ENCODE measurements around the gene C22orf15.

Gene C22orf15

DNA sequence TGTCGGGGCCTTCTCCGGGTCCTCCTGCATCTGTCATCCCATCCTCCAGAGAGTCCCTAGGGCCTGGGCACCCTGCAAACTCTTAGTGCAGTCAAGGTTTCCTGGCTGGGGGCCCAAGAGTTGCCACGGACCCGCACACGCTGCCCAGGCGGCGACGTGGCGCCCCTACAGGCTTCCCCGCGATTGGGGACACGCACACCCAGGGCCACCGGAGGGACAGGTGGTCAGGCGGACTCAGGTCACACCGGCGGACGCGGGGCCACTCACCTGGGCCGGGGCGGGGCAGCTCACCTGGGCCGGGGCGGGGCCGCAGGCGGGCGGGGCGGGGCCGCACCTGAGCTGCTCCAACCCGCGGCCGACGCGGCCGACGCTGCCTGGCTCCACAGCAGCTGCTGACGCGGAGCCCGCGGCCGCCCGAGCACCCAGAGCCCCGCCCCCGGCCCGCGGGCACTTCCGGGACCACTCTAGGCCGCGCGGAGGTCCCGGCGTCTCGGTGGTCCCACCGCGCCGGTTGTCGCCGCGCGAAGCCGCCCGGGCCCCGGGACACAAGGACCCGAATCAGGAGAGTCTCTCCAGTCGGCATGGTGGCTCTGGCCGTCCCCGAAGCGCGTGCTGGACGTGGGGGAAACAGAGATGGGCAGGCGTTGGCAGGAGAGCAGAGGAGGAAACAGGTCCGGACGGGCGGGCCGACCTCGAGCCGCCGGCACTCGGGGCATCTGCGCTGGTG is 11.9 kb upstream of the C22orf15 start, which contains the start of gene ZNF70:
Gene ZNF70, minus strand, starts transcription at position 399 of the 727 bp plus-strand sequence. CDS start 5,972 bp downstream, outside the sequence.
- peak; percentile 82 for DNase-seq

- DNase-seq: peak; percentile 35
These were observed 11.3 kb upstream of the C22orf15 start for GRCh38 chr22:23751441-23751996.

DNA sequence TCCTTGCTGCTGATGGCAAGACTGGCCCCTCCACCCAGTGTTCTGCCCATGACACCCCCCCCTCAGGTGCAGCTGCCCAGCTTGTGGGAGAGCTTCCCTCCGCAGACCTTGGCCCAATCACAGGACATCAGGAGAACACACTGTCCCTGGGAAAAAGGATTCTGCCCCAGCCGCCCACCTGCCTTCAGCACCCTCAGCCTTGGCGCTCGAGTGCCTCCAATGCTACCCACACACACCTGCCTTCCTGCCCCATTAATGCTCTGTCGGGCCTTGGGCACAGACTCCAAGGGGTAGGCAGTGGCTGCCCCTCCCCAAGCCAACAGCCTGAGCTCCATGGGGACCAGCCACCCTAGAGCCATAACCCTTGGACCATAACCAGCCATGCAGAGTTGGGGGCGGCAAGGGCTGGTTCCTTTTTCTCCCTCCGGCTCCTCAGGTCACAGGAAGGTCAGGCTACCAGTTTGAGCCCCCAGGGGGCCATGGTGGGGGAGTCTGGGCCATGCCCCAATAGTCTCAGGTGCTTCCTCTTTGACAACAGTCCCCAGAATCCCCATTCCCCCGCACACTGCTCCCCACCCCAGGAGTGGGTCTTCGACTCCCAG is 10.6 kb upstream of the C22orf15 start:
- no peak for DNase-seq

DNA sequence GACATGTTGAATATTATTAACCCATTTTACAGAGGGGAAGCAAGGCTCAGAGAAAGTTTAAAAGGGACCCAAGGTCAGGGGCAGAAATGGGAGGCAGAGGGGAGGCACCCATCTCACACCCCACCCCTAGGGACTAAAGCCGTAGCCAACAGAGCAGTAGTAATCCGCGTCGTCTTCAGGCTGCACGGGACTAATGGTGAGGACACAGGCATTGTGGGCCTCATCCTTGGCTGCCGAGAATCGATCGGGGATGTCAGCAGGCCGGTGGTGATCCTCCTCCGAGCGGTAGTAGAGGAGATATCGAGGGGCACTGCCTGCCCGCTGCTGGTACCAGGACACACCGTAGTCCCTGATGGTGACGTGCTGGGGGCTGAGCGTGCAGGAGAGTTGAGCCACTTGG is 10.0 kb upstream of the C22orf15 start:
- DNase-seq: no peak

DNA sequence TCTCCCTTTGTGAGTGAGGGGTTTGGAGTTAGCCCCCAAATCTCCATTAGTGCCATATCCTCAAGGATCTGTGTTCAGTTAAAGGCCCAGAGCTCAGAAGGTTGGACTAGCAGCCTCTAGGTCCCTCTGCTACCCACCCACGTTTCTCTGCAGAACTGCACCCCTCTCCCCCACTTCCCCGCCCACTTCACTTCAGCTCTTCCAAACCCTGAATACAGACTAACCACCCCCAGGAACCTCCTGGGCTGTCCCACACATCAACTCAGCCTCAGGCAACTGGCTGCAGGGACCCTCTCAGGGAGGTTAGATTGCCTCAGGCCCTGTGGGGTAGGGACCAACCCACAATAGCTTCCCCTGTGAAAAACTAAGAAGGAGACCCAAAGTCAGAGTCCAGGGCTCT is 9.4 kb upstream of the C22orf15 start:
- DNase-seq: no peak

DNA sequence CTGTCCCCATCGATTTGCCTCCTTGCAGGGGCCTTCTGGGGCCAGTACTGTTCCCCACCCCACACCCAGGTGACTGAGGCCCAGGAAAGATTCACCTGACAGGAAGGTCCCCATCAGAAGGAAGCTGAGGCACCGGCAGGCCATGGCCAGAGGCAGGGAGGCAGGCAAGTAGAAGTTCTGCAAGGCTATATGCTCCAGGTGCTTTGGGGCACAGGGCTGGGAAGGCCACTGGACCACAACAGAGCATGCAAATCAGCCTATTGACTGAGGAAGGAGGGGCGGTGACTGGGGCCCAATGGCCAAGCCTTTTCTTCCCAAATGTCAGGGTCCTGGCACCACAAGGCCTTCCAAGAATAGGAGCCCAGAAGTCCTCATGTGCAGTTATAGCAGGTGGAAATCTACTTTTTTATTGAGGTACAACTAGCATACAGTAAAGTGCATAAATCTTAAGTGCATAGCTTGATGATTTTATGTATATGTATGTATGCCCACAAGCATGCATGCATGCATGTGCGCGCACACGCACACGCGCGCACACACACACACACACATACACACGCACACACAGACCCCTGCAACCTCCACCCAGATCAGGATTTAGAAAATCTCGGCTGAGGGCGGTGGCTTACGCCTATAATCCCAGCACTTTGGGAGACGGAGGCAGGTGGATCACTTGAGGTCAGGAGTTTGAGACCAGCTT is 8.4 kb upstream of the C22orf15 start, which contains the start of gene VPREB3:
Gene VPREB3, minus strand, starts transcription at position 206 of the 700 bp plus-strand sequence. Its CDS starts 62 bp downstream, at position 144.
- no peak for DNase-seq

DNA sequence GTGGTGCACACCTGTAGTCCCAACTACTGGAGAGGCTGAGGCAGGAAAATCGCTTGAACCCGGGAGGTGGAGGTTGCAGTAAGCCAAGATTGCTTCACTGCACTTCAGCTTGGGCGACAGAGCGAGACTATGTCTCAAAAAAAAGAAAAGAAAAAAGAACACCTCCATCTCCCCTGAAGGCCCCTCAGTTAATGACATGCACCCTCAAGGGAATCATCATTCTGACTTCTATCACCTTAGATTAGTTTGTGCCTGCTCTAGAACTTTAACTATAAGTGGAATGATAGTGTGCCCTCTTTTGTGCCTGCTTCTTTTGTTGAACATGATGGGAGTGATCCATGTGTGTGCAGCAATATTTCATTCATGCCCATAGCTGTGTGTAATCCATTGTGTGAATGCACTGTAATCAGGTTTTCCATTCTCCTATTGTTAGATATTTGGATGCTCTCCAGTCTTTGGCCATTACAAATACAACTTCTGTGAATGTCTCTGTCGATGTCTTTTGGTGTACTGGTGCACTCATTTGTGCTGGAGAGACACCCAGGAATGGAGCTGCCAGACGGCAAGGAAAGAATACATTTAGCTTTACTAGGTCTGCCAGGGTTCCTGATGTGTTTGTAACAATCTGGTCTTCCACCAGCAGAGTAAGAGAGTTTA is 7.7 kb upstream of the C22orf15 start:
- no peak for DNase-seq

DNA sequence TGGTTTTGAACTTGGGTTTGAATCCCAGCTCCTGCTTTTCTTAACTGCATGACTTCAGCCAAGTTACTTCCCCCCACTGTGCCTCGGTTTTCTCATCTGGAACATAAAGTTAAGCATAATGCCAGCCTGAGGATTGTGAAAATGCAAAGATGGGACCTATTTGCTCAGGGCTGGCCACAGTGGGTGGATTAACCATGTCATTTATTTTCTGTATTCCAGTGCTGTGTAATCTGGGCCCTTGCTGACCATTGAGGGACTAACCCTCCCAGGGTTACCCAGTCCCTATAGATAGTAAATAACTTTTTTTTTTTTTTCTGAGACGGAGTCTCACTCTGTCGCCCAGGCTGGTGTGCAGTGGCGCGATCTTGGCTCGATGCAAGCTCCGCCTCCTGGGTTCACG is 7.1 kb upstream of the C22orf15 start:
- DNase-seq: no peak

DNA sequence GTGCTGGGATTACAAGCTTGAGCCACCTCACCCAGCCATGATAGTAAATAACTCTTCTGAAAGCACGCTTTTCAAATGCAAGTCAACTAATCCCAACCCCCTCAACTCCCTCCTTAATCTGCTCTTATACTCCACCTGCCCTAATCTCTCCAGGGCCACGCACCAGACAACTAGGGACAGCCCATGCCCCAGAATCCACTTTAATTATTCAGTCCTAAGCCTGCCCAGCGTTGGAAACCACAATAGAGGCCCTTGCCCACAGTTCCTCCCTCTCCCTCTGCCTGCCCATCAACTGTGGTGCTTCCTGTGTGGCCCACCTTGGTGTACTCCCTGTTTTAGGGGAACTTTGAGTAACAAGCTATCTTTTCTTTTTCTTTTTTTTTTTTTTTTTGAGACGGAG is 5.9 kb upstream of the C22orf15 start:
- DNase-seq: no peak

GRCh38 chr22:23759566-23759965 is 3.2 kb upstream of the C22orf15 start:
- DNase-seq: no peak

GRCh38 chr22:23760056-23760455 is 2.7 kb upstream of the C22orf15 start:
- no peak for DNase-seq

DNA sequence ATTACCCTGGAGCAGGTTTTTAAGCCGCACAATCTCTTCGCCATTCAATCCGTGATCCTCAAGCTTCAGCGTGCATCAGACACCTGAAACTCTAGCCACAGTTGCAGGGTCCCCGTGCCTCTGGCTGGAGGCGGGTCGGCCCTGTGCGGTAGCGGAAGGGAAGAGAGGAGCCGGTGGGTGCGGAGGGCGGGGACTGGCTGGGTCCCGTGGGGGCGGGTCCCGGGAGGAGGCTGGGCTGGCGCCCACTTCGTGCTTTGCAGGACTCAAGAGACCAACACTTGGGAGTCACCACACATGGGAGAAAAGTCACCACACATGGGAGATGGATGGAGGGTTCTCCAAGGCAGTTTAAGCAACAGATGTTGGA is 772 bp downstream of the C22orf15 start:
- no peak for DNase-seq

GRCh38 chr22:23763954-23764353 is 1.2 kb downstream of the C22orf15 start:
- DNase-seq: no peak

DNA sequence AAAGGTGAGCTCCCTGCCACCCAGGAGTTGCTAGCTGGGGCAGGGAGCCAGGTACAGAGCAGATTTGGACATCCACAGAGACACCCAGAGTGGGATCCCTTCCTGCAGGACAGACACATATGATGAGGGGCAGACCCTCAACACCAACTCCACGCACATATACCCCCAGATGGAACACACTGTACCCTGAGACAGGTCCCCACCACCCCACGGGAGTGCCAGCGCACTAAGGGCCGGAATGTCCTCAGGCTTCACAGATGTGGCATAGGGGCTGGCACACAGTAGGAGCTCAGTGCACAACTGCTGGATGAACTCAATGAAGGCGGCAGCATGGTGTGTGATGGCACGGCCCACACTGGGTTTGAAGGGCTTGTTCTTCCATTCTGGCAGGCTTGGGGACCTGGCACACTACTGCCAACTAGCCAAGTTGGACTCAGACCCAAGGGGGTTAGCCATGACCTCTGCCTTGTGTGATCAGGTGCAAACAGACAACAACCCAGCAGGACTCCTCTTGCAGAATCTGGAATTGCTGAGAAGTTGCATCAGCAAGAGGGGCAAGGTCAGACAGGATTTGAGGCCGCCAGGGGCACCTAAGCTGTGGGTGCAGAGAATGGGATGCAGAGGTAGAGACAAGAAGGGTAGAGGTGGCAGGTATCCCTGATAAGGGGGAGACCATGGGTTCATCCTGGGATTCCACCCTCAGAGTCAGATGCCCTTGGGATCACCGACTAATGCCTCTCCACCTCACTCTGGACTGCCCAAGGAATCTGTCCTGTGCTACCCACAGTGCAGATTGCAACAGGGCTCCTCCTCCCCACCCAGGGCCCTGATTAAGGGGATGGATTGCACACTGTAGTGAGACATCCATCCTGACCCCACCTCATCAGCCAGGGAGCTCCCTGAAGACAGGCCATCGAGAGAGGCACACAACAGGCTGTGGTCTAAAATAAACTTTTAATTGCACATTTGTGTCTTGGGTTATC is 2.4 kb downstream of the C22orf15 start:
- no peak for DNase-seq

- DNase-seq: no peak
These were observed 4.5 kb downstream of the C22orf15 start for GRCh38 chr22:23767303-23767672.

DNA sequence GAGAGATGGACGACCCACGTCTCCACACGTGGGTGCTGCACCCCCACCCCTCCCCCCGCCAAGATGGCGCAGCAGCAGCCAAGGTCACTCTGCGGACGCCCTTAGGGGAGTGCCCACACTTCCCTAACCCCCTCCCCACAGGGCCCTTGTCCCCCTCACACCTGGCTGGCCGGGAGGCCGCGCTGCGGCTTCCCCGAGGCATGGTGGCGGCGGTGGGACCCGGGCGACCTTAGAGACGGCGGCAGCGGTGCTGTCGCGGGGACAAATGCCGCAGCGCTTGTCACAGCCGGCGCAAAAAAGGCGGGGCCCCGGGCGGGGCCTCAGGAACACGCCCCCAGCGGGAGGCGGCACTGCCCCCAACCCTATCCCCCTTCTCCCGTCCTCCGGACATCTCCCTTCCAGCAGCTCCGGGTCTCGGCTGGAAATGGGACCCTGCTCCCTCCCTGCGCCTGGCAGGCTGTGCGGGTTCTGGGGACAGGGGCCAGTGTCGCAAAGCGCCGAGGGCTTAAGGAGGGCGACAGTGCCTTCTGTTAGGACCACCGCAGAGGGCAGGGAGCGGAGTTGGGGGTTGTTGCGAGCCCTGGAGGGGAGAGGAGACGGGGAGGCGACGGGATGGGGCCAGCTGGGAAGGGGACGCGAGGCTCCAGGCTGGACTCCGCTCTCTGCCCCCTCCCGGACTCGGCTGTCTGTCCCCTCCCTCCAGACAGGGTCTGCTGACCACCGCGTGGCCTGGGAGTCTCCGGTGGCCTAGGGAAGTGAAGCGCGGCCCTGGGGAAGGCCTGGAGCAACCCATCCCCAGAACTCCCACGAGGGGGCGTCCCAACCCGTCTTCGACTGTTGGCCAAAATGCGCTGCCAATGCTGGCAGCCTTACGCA is 5.1 kb downstream of the C22orf15 start, which contains the start of gene CHCHD10:
Gene CHCHD10, minus strand, starts transcription at position 300 of the 876 bp plus-strand sequence. Its CDS starts 98 bp downstream, at position 202.
- DNase-seq: peak; percentile 65

DNA sequence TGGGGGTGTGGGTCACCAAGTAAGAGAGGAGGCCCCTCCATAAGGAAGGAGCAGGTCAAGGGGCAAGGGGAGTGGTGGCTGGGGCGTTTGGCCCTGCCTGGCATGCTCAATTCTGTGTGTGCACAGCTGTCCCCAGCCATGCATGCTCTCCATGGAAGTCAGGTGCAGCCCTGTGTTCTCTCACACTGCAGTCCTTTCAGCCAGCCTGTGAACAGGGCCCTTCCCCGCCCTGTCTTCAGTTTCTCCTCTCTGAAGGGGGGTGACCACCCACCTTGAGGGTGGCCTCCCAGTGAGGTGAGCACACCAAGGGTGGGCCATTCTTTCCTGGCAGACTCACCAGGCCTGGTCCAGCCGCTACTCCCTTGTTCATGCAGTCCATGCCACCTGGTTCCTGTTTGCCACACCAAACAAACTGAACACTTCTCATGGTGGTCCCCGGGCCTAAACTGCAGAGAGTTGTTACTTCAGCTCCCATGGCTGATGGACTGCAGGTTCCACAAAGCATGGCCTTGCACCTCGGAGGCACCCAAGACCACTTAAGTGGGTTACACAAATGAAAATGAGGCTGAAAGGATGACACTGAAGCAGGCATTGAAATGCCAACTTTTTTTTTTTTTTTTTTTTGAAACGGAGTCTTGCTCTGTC is 6.7 kb downstream of the C22orf15 start:
- no peak for DNase-seq

- no peak for DNase-seq
These were observed 9.5 kb downstream of the C22orf15 start for GRCh38 chr22:23772315-23772648.

DNA sequence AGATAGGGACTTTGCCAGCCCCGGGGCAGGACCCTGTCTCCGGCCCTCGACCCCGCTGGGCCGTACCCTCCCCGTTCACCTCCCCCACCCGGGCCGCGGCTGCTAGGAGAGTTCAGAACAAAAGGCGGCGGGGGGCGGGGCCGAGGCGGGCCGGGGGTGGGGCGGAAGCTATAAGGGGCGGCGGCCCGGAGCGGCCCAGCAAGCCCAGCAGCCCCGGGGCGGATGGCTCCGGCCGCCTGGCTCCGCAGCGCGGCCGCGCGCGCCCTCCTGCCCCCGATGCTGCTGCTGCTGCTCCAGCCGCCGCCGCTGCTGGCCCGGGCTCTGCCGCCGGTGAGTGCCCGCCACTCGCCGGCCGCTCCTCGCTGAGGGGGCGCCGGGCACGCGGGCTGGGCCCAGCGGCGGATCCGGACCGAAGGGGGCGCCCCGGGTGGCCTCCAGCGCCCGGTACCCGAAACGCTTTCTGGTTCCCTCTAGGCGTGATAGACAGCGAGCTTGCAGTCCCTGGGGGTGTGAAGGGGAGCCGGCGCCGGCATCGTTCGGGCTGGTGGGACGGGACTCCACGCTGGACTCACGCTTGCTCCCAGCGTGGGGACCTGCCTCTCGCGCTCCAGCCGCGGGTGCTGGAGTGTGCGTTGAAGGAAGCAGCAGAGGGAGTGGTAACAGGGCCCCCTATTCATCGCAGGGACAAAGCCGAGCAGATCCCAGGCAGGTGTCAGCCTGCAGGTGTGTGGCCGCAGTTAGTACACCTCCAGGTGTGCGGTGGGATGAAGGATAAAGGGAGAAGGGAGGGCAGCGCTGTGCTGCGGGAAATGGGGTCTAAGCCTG is 10.1 kb downstream of the C22orf15 start, which contains the start of gene MMP11:
Gene MMP11, plus strand, starts transcription at position 201 of the 825 bp plus-strand sequence. Its CDS starts 22 bp downstream, at position 223.
- DNase-seq: peak; percentile 47
